Caco-2 (cell line): ENCODE results near the gene CRELD1. TPM values are rescaled to one million over a fixed set of nuclear protein-coding genes. Genes with fewer than 3 reads are reported as not detected.

Source experiments
- BruUV-seq: library from RNA; stranded (reverse); fragments of 400-500 nt; replicated peaks from 2 replicates; lab custom pipeline; 2021; lab: Mats Ljungman, UMichigan
- CTCF ChIA-PET: fragments of 300-600 bp; sonication (Branson Sonifier 250); formaldehyde crosslinking; loops from one replicate; lab custom pipeline; 2022; ENCODE audit warnings: antibody characterized with exemption; lab: Charles Lee
- POLR2A ChIA-PET: fragments of 300-600 bp; sonication (Branson Sonifier 250); formaldehyde crosslinking; loops from one replicate; lab custom pipeline; 2022; ENCODE audit warnings: antibody characterized with exemption; lab: Charles Lee
- DNase-seq, 2 experiments: peaks; one replicate each; pipeline versions ENCODE4 v3.0.0 to v3.0.0-alpha.2; 2020 to 2022
- H3K27me3 ChIP-seq: replicated peaks from 2 replicates; pipeline ENCODE4 v1.6.0; 2011; ENCODE audit warnings: low read length; ENCODE audit not compliant: control insufficient read depth, insufficient read depth
- H3K36me3 ChIP-seq: 2 replicates; pipeline ENCODE4 v1.5.1; 2011; ENCODE audit warnings: low read length; ENCODE audit not compliant: control insufficient read depth, insufficient read depth
- H3K4me1 ChIP-seq: fragments of 250-450 bp; sonication (Bioruptor Pico); 2 replicates; pipeline ENCODE4 v1.5.1; 2020; ENCODE audit warnings: mild to moderate bottlenecking
- H3K4me3 ChIP-seq: 2 replicates; pipeline ENCODE4 v1.5.1; 2011; ENCODE audit warnings: low read depth, mild to moderate bottlenecking, control low read depth, low read length
- H3K9me3 ChIP-seq: fragments of 250-450 bp; sonication (Bioruptor Pico); 2 replicates; pipeline ENCODE4 v1.5.1; 2020; ENCODE audit warnings: mild to moderate bottlenecking, moderate library complexity
- H3K27ac Mint-ChIP-seq: one replicate; pipeline ENCODE4 v1.8.0; 2022; ENCODE audit warnings: mixed read lengths; ENCODE audit not compliant: unreplicated experiment
- H3K27me3 Mint-ChIP-seq: one replicate; pipeline ENCODE4 v1.8.0; 2022; ENCODE audit warnings: mixed read lengths; ENCODE audit not compliant: insufficient read depth, unreplicated experiment
- H3K36me3 Mint-ChIP-seq: one replicate; pipeline ENCODE4 v1.8.0; 2022; ENCODE audit warnings: mild to moderate bottlenecking, mixed read lengths; ENCODE audit not compliant: insufficient read depth, unreplicated experiment
- H3K4me1 Mint-ChIP-seq: one replicate; pipeline ENCODE4 v1.8.0; 2022; ENCODE audit warnings: low read depth, mixed read lengths; ENCODE audit not compliant: unreplicated experiment
- H3K4me3 Mint-ChIP-seq: one replicate; pipeline ENCODE4 v1.8.0; 2022; ENCODE audit warnings: mild to moderate bottlenecking, moderate library complexity, mixed read lengths; ENCODE audit not compliant: unreplicated experiment
- H3K9me3 Mint-ChIP-seq: one replicate; pipeline ENCODE4 v1.8.0; 2022; ENCODE audit warnings: mixed read lengths; ENCODE audit not compliant: unreplicated experiment
- CTCF ChIP-seq, 2 experiments: fragments of 200-600 bp in 1 of 2; IDR thresholded peaks; 1 replicate in 1 of 2; 2 replicates in 1 of 2; pipeline versions ENCODE4 v1.5.1 to v1.8.0; 2011 to 2022; ENCODE audit warnings: antibody characterized with exemption in 1 of 2, control low read depth in 1 of 2, inconsistent platforms in 1 of 2, low read depth in 1 of 2, low read length in 1 of 2, mild to moderate bottlenecking in 1 of 2, moderate library complexity in 1 of 2; ENCODE audit not compliant: insufficient read depth in 1 of 2, severe bottlenecking in 1 of 2, unreplicated experiment in 1 of 2
- intact Hi-C: fragments of 100-400 bp; cut with micrococcal nuclease; formaldehyde crosslinking; loops from one replicate; pipeline ENCODE4 v1.10.0; 2022; ENCODE audit not compliant: unreplicated experiment
- total RNA-seq: library from RNA; stranded (reverse); gene quantifications from 2 replicates; pipeline ENCODE4 v1.2.3, GENCODE V29; 2022

The CRELD1 gene
- total RNA-seq, 1 experiment from 2014 or later, result 18.3 TPM

DNA sequence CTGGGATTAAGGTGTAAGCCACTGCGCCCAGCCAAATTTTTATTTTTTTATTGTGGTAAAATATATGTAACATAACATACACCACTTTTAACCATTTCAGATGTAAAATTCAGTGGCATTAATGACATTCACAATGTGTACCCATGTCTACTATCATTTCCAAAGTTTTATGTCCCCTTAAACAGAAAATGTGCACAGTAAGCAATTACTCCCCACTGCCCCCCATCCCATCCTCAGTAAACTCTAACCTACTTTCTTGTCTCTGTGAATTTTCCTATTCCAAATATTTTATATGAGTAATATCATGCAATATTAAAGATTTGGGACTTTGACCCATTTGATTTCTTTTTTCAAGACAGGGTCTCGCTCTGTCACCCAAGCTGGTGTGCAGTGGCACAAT is 33.2 kb downstream of the CRELD1 start:
- ChIA-PET POLR2A (no interaction called here), CTCF (interaction anchor here (0.7 kb wide), 1 partner anchor 20 kb away, joined by 4 read pairs; no protein-coding TSS in a partner anchor)
- Mint-ChIP-seq H3K36me3 (peaks cover 35% of the 10 kb centered on the region), H3K27me3 (no peaks in the 10 kb centered on the region), H3K4me3 (no peak overlapping the region), H3K27ac (no peak overlapping the region), H3K4me1 (no peaks in the 10 kb centered on the region), H3K9me3 (no peaks in the 10 kb centered on the region)
- no peaks in the 10 kb centered on the region for H3K4me1 ChIP-seq
- no peaks in the 10 kb centered on the region; the same call in 1 of the 2 replicates for H3K36me3 ChIP-seq
- no peak for DNase-seq
- TF ChIP-seq CTCF (IDR thresholded peaks at IDR 0.05; ENCODE audit: insufficient read depth in 1 of 2, low read depth in 1 of 2, low read length in 1 of 2, severe bottlenecking in 1 of 2, unreplicated experiment in 1 of 2), result no peak
- intact Hi-C loops, result no loop called here
- H3K9me3 ChIP-seq, result no peaks in the 10 kb centered on the region
- H3K27me3 ChIP-seq, result no peaks in the 10 kb centered on the region
- no TSS peak for BruUV-seq
- H3K4me3 ChIP-seq, result no peak overlapping the region

DNA sequence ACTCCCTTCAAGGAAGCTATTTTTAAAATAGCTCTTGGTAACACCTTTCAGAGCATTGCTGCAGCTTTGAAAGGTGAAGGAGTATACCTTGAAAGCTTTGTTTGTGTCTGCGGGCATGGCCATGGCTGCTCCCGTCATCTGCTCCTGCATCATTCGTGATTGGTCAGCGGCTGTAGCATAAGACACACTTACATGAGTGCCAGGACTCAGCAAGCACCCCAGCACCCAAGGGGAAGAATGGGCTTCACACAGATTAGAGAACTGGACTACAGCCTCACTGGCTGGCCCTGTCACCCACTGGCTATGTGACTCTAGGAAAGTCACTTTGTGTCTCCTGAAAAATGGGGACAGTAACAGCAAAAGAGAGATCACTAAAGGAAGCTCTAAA is 36.0 kb downstream of the CRELD1 start:
- H3K4me1 ChIP-seq, result no peaks in the 10 kb centered on the region
- CTCF ChIA-PET, result no interaction called here
- H3K4me3 Mint-ChIP-seq, result no peak overlapping the region
- no peak for TF ChIP-seq CTCF (IDR thresholded peaks at IDR 0.05; ENCODE audit: insufficient read depth in 1 of 2, low read depth in 1 of 2, low read length in 1 of 2, severe bottlenecking in 1 of 2, unreplicated experiment in 1 of 2)
- H3K27me3 Mint-ChIP-seq, result no peaks in the 10 kb centered on the region
- no TSS peak for BruUV-seq
- POLR2A ChIA-PET, result no interaction called here
- DNase-seq, result no peak
- no peak overlapping the region for H3K27ac Mint-ChIP-seq
- H3K27me3 ChIP-seq, result no peaks in the 10 kb centered on the region
- H3K4me3 ChIP-seq, result no peak overlapping the region
- H3K36me3 Mint-ChIP-seq, result peaks cover 53% of the 10 kb centered on the region
- H3K9me3 ChIP-seq, result no peaks in the 10 kb centered on the region
- H3K9me3 Mint-ChIP-seq, result no peaks in the 10 kb centered on the region
- intact Hi-C loops, result no loop called here
- H3K4me1 Mint-ChIP-seq, result no peaks in the 10 kb centered on the region
- H3K36me3 ChIP-seq, result no peaks in the 10 kb centered on the region; the same call in 1 of the 2 replicates

DNA sequence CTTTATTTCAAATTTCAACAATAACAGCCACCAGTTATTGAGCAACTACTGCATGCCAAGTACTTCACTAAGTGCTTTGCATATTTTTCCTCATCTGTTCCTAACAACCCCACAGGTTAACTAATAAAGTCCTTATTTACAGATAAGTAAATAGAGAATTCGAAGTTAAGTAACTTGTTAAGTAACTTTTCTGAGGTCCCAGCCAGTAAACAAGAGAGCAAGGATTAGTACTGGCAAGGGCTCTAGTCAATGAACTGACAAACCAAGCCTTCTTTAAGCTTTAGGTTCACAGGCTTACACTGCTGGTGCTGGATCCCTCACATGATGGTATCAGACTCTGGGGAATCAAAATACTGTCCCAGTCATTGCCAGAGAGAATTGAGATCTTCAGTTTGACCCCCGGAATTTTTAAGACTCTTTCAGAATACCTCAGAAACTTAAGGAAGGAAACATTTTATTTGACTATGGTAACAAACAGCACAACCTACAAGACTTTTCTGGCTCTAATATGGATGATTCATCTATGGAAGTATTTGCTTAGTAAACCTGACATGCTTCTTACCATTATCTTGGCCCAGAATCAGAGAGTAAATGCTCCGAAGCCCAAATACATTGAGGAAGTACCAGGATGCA is 36.5 kb downstream of the CRELD1 start:
- Mint-ChIP-seq H3K9me3 (no peaks in the 10 kb centered on the region), H3K36me3 (peaks cover 58% of the 10 kb centered on the region), H3K27ac (no peak overlapping the region), H3K4me3 (no peak overlapping the region), H3K4me1 (no peaks in the 10 kb centered on the region), H3K27me3 (no peaks in the 10 kb centered on the region)
- no peak overlapping the region for H3K4me3 ChIP-seq
- no peak for TF ChIP-seq CTCF (IDR thresholded peaks at IDR 0.05; ENCODE audit: insufficient read depth in 1 of 2, low read depth in 1 of 2, low read length in 1 of 2, severe bottlenecking in 1 of 2, unreplicated experiment in 1 of 2)
- BruUV-seq, result no TSS peak
- CTCF ChIA-PET, result no interaction called here
- POLR2A ChIA-PET, result interaction anchor here (0.5 kb wide), 1 partner anchor 69 kb away, joined by 3 read pairs; no protein-coding TSS in a partner anchor
- H3K36me3 ChIP-seq, result no peaks in the 10 kb centered on the region; the same call in 1 of the 2 replicates
- intact Hi-C loops, result no loop called here
- H3K9me3 ChIP-seq, result no peaks in the 10 kb centered on the region
- DNase-seq, result no peak
- no peaks in the 10 kb centered on the region for H3K27me3 ChIP-seq
- no peaks in the 10 kb centered on the region for H3K4me1 ChIP-seq
